HEK293T (cell line): ENCODE data around the gene ACKR3.

Experiments used
- CTBP1 ChIP-seq: fragments of 450-650 bp; IDR thresholded peaks from 2 replicates; pipeline ENCODE4 v1.6.1; 2016; ENCODE audit warnings: borderline replicate concordance
- ELF4 ChIP-seq: fragments of 450-650 bp; IDR thresholded peaks from 2 replicates; pipeline ENCODE4 v1.6.1; 2017; ENCODE audit warnings: antibody characterized with exemption
- FOXA1 ChIP-seq: fragments of 450-650 bp; IDR thresholded peaks from 2 replicates; pipeline ENCODE4 v1.6.1; 2016; ENCODE audit warnings: mild to moderate bottlenecking
- FOXK2 ChIP-seq: fragments of 450-650 bp; IDR thresholded peaks from 2 replicates; pipeline ENCODE4 v1.6.1; 2016; ENCODE audit warnings: mild to moderate bottlenecking
- FOXM1 ChIP-seq: fragments of 450-650 bp; IDR thresholded peaks from 2 replicates; pipeline ENCODE4 v1.6.1; 2017; ENCODE audit warnings: mild to moderate bottlenecking, borderline replicate concordance
- HDGF ChIP-seq: fragments of 450-650 bp; IDR thresholded peaks from 2 replicates; pipeline ENCODE4 v1.6.1; 2017; ENCODE audit warnings: antibody characterized with exemption, borderline replicate concordance
- NFRKB ChIP-seq: fragments of 450-650 bp; IDR thresholded peaks from 2 replicates; pipeline ENCODE4 v1.6.1; 2016; ENCODE audit warnings: mild to moderate bottlenecking, moderate library complexity
- SP1 ChIP-seq: fragments of 450-650 bp; IDR thresholded peaks from 2 replicates; pipeline ENCODE4 v1.6.1; 2017
- SUZ12 ChIP-seq: fragments of 450-650 bp; IDR thresholded peaks from 2 replicates; pipeline ENCODE4 v1.6.1; 2016; ENCODE audit warnings: mild to moderate bottlenecking
- TARDBP ChIP-seq: fragments of 450-650 bp; IDR thresholded peaks from 2 replicates; pipeline ENCODE4 v1.6.1; 2016
- ZNF384 ChIP-seq: fragments of 450-650 bp; IDR thresholded peaks from 2 replicates; pipeline ENCODE4 v1.6.1; 2016
- TF ChIP-seq, protein P1 (sequence below): fragments of 450-650 bp; IDR thresholded peaks from 2 replicates; pipeline ENCODE4 v1.6.1; 2016

DNA sequence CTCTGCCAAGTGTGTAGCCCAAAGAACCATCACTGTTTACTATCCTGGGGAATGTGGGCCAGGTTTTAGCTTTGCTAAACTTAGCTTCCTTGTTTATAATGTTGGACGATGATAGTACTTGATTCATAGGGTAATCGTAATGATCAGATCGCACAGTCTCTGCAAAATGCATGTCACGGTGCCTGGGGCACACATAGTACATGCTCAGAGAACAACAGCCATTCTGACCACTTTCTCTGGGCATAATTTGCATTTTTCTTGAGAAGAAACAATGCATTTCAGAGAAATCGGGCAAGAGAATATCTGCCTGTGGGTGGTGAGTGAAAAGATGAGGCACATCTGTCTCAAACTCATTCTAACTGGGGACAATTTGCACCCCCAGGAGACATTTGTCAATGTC is 16.3 kb downstream of the ACKR3 start:
- TF ChIP-seq TARDBP (no peak), FOXM1 (no peak), ELF4 (no peak), CTBP1 (no peak), SUZ12 (no peak), ZNF384 (no peak), SP1 (no peak), HDGF (no peak), FOXK2 (no peak), NFRKB (no peak), FOXA1 (no peak)
- TF ChIP-seq, protein P1, sequence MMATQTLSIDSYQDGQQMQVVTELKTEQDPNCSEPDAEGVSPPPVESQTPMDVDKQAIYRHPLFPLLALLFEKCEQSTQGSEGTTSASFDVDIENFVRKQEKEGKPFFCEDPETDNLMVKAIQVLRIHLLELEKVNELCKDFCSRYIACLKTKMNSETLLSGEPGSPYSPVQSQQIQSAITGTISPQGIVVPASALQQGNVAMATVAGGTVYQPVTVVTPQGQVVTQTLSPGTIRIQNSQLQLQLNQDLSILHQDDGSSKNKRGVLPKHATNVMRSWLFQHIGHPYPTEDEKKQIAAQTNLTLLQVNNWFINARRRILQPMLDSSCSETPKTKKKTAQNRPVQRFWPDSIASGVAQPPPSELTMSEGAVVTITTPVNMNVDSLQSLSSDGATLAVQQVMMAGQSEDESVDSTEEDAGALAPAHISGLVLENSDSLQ, result no peak
